Gastroesophageal sphincter (tissue), 3 donors: ENCODE data around the gene HIP1.
"Not testable (repeated sequence)": the region's sequence is repeated elsewhere in the genome, so short reads cannot be mapped to it uniquely, and the experiment has no call there.

Experiments
- CTCF ChIP-seq, 4 experiments: fragments of 200-600 bp in 2 of 4; fragments of 450-650 bp in 2 of 4; sonication (generic) in 1 of 4; IDR thresholded peaks; one replicate each; pipeline ENCODE4 v1.5.1; 2017 to 2019; ENCODE audit warnings: antibody characterized with exemption in 4 of 4, mild to moderate bottlenecking in 2 of 4, moderate library complexity in 2 of 4
- EP300 ChIP-seq: sonication (generic); formaldehyde crosslinking; IDR thresholded peaks from one replicate; pipeline ENCODE4 v1.6.1; 2017; ENCODE audit warnings: antibody characterized with exemption, mild to moderate bottlenecking
- POLR2A ChIP-seq, 2 donors: fragments of 450-650 bp; IDR thresholded peaks; one replicate each; pipeline ENCODE4 v1.6.1; 2017; ENCODE audit warnings: antibody characterized with exemption in 2 of 2, mild to moderate bottlenecking in 2 of 2, moderate library complexity in 1 of 2
- POLR2AphosphoS5 ChIP-seq: sonication (generic); formaldehyde crosslinking; IDR thresholded peaks from one replicate; pipeline ENCODE4 v1.6.1; 2017; ENCODE audit warnings: antibody characterized with exemption

DNA sequence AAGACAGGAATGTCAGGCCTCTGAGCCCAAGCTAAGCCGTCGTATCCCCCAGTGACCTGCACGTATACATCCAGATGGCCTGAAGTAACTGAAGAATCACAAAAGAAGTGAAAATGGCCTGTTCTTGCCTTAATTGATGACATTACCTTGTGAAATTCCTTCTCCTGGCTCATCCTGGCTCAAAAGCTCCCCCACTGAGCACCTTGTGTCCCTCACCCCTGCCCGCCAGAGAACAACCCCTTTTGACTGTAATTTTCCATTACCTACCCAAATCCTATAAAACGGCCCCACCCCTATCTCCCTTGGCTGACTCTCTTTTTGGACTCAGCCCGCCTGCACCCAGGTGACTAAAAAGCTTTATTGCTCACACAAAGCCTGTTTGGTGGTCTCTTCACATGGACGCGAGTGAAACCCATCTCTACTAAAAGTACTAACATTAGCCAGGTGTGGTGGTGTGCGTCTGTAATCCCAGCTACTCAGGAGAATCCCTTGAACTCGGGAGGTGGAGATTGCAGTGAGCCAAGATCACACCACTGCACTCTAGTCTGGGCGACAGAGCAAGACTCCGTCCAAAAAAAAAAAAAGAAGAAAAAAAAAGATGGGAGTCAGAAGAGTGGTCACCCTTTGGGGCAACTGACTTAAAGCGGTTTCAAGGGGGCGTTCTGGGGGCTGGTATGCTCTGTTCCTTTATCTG lies 49.6 kb upstream of the HIP1 start:
- not testable (repeated sequence) for TF ChIP-seq CTCF (IDR thresholded peaks at IDR 0.05); POLR2A (IDR thresholded peaks at IDR 0.05); POLR2AphosphoS5; EP300
